Activated CD8-positive, alpha-beta memory T cell treated with anti-CD3 and anti-CD28 coated beads for 36 hours (primary cell): ENCODE results near the gene GSK3B. TPM values are rescaled to one million over a fixed set of nuclear protein-coding genes. Genes with fewer than 3 reads are reported as not detected.
"Not testable (repeated sequence)": the region's sequence is repeated elsewhere in the genome, so short reads cannot be mapped to it uniquely, and the experiment has no call there.

Source experiments
- CTCF ChIA-PET: fragments of 350-600 bp; sonication (Branson Sonifier 250); formaldehyde crosslinking; loops from one replicate; lab custom pipeline; 2021; ENCODE audit warnings: antibody characterized with exemption; lab: Charles Lee
- POLR2A ChIA-PET: fragments of 350-600 bp; sonication (Branson Sonifier 250); formaldehyde crosslinking; loops from one replicate; lab custom pipeline; 2021; ENCODE audit warnings: antibody characterized with exemption; lab: Charles Lee
- total RNA-seq, 2 experiments: library from RNA; stranded (reverse); gene quantifications; one replicate each; pipeline ENCODE4 v1.2.3, GENCODE V29; 2021

GSK3B gene
- total RNA-seq, 2 experiments from 2014 or later: 34.4 to 35.2 TPM

GRCh38 chr3:119912220-119912619, 182.0 kb downstream of the GSK3B start:
- ChIA-PET POLR2A (interaction anchor here (1.9 kb wide), 1 partner anchor 183 kb away, joined by 10 read pairs; no protein-coding TSS in a partner anchor), CTCF (interaction anchor here (0.6 to 1.4 kb wide), 3 partner anchors 162 to 315 kb away, joined by 3 read pairs; partner anchors contain the start of gene GSK3B)

GRCh38 chr3:119911748-119912147, 182.5 kb downstream of the GSK3B start:
- CTCF ChIA-PET: interaction anchor here (0.6 to 1.4 kb wide), 2 partner anchors 162 to 182 kb away, joined by 3 read pairs; partner anchors contain the start of gene GSK3B
- POLR2A ChIA-PET: interaction anchor here (1.9 kb wide), 1 partner anchor 184 kb away, joined by 10 read pairs; no protein-coding TSS in a partner anchor

- ChIA-PET CTCF (no interaction called here), POLR2A (no interaction called here)
These were observed 192.2 kb downstream of the GSK3B start for GRCh38 chr3:119902061-119902460.

DNA sequence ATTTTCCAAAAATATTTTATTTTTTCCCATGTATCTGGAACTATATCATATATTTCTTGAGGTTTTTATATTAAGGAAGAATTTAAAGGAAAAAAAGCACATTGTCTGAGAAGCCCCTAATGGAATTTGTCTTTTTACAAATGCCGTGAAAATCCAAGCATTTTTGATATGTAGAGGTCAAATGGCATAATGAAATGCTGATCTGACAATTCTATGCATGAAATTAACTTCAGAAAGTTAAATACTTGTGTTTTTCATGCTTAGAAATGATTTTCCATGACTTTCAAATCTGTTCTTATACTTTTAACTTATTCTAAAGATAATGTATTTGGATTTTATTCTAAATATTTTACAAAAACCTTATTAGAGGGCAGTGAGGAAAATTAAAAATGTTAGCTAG, 193.1 kb downstream of the GSK3B start:
- CTCF ChIA-PET: no interaction called here
- POLR2A ChIA-PET: no interaction called here

- ChIA-PET CTCF (no interaction called here), POLR2A (no interaction called here)
These were observed 195.1 kb downstream of the GSK3B start for GRCh38 chr3:119899192-119899511.

- CTCF ChIA-PET: no interaction called here
- POLR2A ChIA-PET: no interaction called here
These were observed 195.6 kb downstream of the GSK3B start for GRCh38 chr3:119898478-119899191.

DNA sequence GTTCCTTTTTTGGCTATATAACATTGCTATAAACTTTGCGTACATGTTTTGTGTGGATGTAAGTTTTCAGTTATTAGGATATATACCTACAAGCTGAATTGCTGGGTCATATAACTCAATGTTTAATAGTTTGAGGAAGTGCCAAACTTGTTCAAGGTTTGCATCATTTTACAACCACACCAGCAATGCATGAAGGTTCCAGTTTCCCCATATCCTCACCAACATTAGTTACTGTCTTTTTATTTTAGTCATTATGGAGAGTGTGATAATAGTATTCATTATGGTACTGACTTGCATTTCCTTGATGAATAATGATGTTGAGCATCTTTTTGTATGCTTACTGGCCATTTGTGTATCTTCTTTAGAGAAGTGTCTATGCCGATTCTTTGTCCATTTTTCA, 200.1 kb downstream of the GSK3B start:
- CTCF ChIA-PET: interaction anchor here (1.5 kb wide), 1 partner anchor 200 kb away, joined by 5 read pairs; the partner anchor contains the start of gene GSK3B
- POLR2A ChIA-PET: interaction anchor here (1.7 kb wide), 1 partner anchor 201 kb away, joined by 6 read pairs; no protein-coding TSS in a partner anchor

GRCh38 chr3:119893769-119894168, 200.5 kb downstream of the GSK3B start:
- CTCF ChIA-PET: interaction anchor here (1.5 kb wide), 1 partner anchor 200 kb away, joined by 5 read pairs; the partner anchor contains the start of gene GSK3B

GRCh38 chr3:119891944-119892721, 202.1 kb downstream of the GSK3B start:
- CTCF ChIA-PET: interaction anchor here (0.7 to 1.8 kb wide), 14 partner anchors 12 to 360 kb away, joined by 3 to 5 read pairs (median 3); partner anchors contain the start of gene GSK3B
- POLR2A ChIA-PET: interaction anchor here (1.2 kb wide), 1 partner anchor 204 kb away, joined by 4 read pairs; no protein-coding TSS in a partner anchor

More at GRCh38 chr3:119893769-119894168, 200.5 kb downstream of the GSK3B start:
- POLR2A ChIA-PET: interaction anchor here (1.7 kb wide), 1 partner anchor 202 kb away, joined by 6 read pairs; no protein-coding TSS in a partner anchor

- POLR2A ChIA-PET: not testable (repeated sequence)
These were observed 205.6 kb downstream of the GSK3B start for GRCh38 chr3:119888681-119889080.

GRCh38 chr3:119885746-119886530, 208.3 kb downstream of the GSK3B start:
- CTCF ChIA-PET: no interaction called here
- POLR2A ChIA-PET: no interaction called here

More at GRCh38 chr3:119888681-119889080, 205.6 kb downstream of the GSK3B start:
- CTCF ChIA-PET: not testable (repeated sequence)

DNA sequence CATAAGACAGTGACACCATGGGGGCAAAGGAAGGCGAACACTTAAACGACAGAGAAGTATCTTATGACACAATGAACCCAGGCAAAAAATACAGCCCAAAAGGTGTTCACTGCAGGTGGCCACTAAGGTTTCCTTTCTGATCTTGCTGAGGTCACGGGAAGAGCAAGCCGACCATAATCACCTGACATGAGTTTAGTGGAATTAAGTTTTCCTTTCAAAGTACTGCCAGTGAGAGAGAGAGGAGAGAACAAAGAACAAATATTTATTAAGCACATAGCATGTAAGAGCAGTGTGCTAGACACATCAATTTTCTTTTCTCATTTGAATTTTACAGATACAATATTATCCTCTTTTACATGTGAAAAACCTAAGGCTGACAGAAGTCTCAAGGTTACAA, 210.1 kb downstream of the GSK3B start:
- ChIA-PET CTCF (no interaction called here), POLR2A (no interaction called here)

- ChIA-PET CTCF (no interaction called here), POLR2A (no interaction called here)
These were observed 210.6 kb downstream of the GSK3B start for GRCh38 chr3:119883461-119884160.

DNA sequence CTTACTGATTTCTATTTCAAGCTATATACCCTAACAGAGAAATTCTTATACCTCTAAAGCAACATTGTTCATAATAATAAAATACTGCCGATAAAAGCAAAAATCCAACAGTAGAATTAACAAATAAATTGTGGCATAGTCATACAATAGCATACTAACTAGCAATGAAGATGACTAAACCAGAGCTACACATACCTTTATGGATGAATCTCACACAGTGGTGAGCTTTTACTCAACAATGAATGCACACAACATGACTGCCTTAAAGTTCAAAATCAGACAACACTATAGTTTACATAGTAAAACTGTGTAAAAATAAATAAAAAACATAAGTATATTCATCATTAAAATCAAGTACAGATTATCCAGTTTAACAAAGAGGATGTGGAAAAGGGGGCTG, 213.3 kb downstream of the GSK3B start:
- ChIA-PET POLR2A (no interaction called here), CTCF (interaction anchor here (0.9 kb wide), 1 partner anchor 11 kb away, joined by 3 read pairs; no protein-coding TSS in a partner anchor)

DNA sequence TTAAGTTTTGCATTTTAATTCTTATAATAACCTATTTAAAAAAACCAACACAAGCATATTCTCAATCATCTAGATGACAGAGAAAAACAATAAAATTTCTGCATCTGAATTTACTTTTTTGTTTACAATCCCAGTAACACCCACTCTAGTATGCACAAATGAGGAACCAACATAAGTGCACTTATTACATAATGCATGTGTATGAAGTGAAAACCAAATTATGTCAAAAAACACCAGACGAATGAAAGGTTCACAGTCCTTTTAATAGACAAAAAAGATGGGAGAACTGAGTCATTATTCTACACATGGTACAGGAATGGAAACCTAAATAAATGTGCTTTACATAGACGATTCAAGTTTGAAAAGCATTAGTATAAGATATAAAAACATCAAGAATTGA, 220.6 kb downstream of the GSK3B start:
- CTCF ChIA-PET: interaction anchor here (0.6 kb wide), 1 partner anchor 299 kb away, joined by 4 read pairs; no protein-coding TSS in a partner anchor
- POLR2A ChIA-PET: interaction anchor here (1.2 kb wide), 1 partner anchor 222 kb away, joined by 3 read pairs; no protein-coding TSS in a partner anchor

DNA sequence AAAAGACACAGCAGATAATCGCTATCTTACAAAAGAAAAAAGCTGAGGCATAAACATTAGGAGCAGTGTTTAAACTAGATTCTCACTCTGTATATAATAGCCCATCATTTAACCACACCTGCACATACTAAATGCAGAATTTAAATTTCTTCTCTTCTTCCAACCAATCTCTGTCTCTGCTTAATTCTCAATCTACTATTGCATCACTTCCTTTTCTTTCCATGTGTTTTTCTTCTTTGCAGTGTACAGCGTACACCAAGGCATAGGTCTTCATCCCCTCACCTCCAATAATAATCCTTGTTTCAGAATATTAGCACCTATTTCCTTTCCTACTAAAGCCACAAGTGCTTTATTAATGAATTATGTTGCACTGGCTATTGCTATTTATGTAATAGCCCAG, 221.5 kb downstream of the GSK3B start:
- ChIA-PET CTCF (no interaction called here), POLR2A (no interaction called here)

GRCh38 chr3:119871571-119871970, 222.7 kb downstream of the GSK3B start:
- CTCF ChIA-PET: no interaction called here
- POLR2A ChIA-PET: no interaction called here

GRCh38 chr3:119870512-119870911, 223.7 kb downstream of the GSK3B start:
- ChIA-PET POLR2A (no interaction called here), CTCF (interaction anchor here (1.6 kb wide), 1 partner anchor 21 kb away, joined by 3 read pairs; no protein-coding TSS in a partner anchor)
